GM12801 (cell line): Measurements from ENCODE around the gene CLCN2.

Experiments used
- TF ChIP-seq, protein P1 (sequence below): IDR thresholded peaks from one replicate; pipeline ENCODE4 v1.5.1; 2011; ENCODE audit warnings: control low read depth; ENCODE audit not compliant: insufficient read length; ENCODE audit errors: extremely low read depth

Gene CLCN2

GRCh38 chr3:184352149-184352785 is 9.1 kb downstream of the CLCN2 start:
- TF ChIP-seq, protein P1, sequence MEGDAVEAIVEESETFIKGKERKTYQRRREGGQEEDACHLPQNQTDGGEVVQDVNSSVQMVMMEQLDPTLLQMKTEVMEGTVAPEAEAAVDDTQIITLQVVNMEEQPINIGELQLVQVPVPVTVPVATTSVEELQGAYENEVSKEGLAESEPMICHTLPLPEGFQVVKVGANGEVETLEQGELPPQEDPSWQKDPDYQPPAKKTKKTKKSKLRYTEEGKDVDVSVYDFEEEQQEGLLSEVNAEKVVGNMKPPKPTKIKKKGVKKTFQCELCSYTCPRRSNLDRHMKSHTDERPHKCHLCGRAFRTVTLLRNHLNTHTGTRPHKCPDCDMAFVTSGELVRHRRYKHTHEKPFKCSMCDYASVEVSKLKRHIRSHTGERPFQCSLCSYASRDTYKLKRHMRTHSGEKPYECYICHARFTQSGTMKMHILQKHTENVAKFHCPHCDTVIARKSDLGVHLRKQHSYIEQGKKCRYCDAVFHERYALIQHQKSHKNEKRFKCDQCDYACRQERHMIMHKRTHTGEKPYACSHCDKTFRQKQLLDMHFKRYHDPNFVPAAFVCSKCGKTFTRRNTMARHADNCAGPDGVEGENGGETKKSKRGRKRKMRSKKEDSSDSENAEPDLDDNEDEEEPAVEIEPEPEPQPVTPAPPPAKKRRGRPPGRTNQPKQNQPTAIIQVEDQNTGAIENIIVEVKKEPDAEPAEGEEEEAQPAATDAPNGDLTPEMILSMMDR: no peak

DNA sequence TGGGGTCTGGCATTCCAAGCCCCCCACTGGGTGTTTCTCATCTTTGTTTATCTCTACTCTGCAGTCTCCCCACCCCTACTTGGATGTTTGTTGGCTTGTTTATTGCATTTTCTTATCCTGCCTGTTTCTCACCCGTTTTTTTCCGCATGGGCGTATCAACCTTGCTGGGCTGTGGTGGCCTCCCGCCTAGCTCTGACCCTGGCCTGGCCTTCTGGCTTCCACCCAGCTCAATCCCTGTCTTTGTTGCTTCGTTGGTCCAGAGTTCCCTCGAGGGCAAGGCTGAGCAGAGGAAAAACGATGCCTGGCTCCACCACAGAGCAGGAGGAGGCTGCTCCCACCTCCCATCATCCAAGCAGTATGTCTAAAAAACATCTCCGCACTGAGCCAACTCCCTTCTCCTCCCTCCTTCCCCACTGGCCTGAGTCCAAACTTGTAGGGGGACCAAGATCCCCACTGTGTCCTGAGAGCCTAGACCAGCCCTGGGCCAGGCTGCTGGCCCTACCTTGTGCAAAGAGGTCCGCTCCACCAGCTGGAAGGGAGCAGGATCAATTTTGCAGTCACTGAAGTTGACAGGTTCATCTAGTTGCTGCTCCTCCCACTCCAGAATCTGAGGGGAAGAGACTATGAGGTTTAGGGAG is 9.8 kb downstream of the CLCN2 start:
- TF ChIP-seq, protein P1: no peak

- TF ChIP-seq, protein P1: no peak
These were observed 10.8 kb downstream of the CLCN2 start for GRCh38 chr3:184350618-184351017.

DNA sequence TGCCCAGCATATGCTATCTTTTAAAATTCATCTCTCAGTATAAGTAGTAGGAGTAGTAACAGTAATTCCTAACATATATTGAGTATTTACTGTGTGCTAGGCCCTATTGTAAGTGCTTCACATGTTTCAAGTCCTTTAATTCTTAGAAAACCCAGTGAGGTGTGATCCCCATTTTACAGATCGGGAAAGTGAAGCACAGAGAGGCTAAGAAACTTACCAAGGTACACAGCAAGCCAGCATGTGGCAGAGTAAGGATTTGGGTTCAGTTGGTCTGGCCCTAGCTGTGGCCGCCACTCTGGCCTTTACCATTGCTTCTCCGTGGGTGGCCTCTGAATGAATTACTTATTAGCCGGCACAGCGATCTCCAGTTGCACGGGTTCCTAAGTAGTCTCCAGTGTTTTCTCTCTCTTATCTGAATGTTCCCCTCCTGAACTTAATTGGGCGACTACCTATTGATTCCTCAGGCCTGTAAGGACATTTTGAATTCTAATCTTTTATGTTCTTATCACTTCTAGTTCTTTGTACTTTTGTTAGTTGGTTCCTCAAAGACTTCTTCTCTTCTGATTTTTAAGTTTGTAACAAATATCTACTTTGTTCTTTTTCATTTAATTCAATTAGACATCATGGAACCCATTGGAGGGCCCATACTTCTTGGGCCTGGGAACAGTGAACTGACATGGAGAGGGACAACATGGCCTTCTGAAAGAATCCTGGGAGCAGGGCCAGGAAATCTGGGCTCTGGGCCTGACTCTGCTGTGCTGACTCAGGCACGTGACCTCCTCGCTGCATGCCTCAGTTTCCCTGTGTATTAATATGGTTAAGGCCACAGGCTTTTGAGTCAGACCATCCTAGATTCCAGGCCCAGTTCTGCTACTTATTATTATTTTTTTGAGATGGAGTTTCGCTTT is 11.6 kb downstream of the CLCN2 start:
- TF ChIP-seq, protein P1: no peak

DNA sequence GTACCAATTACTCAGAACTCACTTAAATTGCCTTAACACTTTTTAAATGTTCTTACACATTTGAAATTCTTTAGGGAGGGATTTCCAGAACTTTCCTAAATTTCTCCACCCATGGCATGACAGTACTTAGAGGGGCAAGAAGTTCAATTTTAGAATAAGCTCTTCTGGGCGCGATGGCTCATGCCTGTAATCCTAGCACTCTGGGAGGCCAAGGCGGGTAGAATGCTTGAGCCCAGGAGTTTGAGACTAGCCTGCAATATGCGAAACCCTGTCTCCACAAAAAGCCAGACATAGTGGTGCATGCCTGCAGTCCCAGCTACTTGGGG is 13.4 kb downstream of the CLCN2 start:
- TF ChIP-seq, protein P1: no peak

DNA sequence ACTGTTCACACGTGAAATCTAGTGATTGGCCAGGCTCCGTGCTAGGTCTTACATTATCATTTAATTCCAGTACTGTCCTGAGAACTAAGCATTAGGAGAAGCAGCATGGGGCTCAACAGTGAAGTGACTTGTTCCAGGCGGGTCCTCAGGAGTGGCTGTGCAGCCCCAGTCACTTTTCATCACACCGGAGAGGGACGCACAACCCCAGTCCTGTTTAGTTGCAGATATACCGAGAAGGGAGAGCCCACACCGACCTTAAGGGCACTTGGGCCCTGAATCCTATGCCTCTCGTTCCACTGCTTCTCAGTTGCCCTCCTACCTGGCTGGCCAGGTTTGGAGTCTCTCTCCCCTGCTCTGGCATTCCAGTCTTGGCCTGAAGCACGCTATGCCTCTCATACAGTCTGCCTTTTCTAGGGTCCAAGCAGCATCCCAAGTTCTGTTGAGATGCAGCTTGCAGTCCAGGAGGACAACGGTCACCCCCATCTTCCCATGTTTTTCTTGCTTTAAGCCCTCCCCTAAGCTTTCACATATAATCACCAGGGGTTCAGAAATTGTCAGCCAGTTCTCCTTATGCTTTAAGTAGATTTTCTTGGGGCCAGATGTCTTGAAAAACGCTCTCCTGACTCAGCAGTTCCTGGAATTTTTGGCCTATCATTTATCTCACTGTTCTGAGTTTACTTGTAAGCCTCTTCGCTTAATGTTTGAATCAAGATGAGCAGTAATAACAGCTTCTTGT is 13.9 kb downstream of the CLCN2 start:
- TF ChIP-seq, protein P1: no peak
